Endothelial cell of umbilical vein (primary cell): ENCODE results near the gene MINK1.

Experiments
- EZH2 ChIP-seq: IDR thresholded peaks from 2 replicates; pipeline ENCODE4 v1.6.1; 2012; ENCODE audit warnings: borderline replicate concordance, low read depth, mild to moderate bottlenecking, moderate library complexity, low read length, inconsistent platforms; ENCODE audit not compliant: severe bottlenecking
- FOS ChIP-seq: IDR thresholded peaks from 2 replicates; pipeline ENCODE4 v1.6.1; 2011; ENCODE audit warnings: mild to moderate bottlenecking, low read length, moderate library complexity, borderline replicate concordance; ENCODE audit not compliant: insufficient read depth
- JUN ChIP-seq: IDR thresholded peaks from 2 replicates; pipeline ENCODE4 v1.6.1; 2011; ENCODE audit warnings: borderline replicate concordance, low read depth; ENCODE audit not compliant: insufficient read length, insufficient read depth
- MYC ChIP-seq: IDR thresholded peaks from one replicate; pipeline ENCODE4 v1.6.1; 2011; ENCODE audit warnings: mild to moderate bottlenecking, low read depth, low read length
- POLR2A ChIP-seq: IDR thresholded peaks from 2 replicates; pipeline ENCODE4 v1.6.1; 2012; ENCODE audit warnings: low read depth, mild to moderate bottlenecking, control low read depth, low read length
- POLR2AphosphoS5 ChIP-seq: IDR thresholded peaks from 2 replicates; pipeline ENCODE4 v1.6.1; 2012; ENCODE audit warnings: low read depth, mild to moderate bottlenecking, control low read depth, low read length, moderate library complexity; ENCODE audit not compliant: insufficient read depth
- TF ChIP-seq, protein P1 (sequence below), 2 donors: IDR thresholded peaks; 1 replicate in 1 of 2; 2 replicates in 1 of 2; pipeline ENCODE4 v1.5.1; 2011; ENCODE audit warnings: low read length in 2 of 2, mild to moderate bottlenecking in 2 of 2, moderate library complexity in 2 of 2, control low read depth in 1 of 2, inconsistent platforms in 1 of 2, low read depth in 1 of 2; ENCODE audit not compliant: insufficient read depth in 1 of 2; ENCODE audit errors: extremely low read depth in 1 of 2
- TF ChIP-seq, protein P2 (sequence below): IDR thresholded peaks from 2 replicates; pipeline ENCODE4 v1.6.1; 2011; ENCODE audit not compliant: insufficient read depth, insufficient read length

DNA sequence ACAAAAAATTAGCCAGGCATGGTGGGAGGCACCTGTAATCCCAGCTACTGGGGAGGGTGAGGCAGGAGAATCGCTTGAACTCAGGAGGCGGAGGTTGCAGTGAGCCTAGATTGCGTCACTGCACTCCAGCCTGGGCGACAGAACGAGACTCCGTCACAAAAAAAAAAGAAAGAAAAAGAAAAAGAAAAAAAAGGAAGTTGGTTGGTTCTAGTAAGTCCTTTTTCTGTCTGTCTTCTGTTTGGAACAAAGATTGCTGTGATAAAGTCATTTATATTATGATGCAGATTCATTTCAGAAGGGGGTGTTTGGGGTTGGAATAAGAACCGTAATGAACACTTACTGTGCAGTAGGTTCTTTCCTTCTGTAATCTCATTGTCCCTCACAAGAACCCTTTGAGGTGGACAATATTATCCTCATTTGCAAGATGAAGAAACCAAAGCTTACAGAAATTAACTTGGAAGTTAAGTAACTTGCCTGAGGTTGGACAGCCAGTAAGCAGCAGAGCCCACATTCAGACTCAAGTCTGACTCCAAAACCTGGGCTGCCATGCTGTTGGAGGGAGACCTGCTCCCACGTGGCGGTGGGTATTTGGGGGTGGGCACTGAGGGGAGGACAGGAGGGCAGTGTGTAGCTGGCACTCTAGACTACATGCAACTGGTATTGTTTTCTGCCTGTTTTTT is 10.3 kb downstream of the MINK1 start:
- TF ChIP-seq, protein P1, sequence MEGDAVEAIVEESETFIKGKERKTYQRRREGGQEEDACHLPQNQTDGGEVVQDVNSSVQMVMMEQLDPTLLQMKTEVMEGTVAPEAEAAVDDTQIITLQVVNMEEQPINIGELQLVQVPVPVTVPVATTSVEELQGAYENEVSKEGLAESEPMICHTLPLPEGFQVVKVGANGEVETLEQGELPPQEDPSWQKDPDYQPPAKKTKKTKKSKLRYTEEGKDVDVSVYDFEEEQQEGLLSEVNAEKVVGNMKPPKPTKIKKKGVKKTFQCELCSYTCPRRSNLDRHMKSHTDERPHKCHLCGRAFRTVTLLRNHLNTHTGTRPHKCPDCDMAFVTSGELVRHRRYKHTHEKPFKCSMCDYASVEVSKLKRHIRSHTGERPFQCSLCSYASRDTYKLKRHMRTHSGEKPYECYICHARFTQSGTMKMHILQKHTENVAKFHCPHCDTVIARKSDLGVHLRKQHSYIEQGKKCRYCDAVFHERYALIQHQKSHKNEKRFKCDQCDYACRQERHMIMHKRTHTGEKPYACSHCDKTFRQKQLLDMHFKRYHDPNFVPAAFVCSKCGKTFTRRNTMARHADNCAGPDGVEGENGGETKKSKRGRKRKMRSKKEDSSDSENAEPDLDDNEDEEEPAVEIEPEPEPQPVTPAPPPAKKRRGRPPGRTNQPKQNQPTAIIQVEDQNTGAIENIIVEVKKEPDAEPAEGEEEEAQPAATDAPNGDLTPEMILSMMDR (IDR thresholded peaks at IDR 0.05; ENCODE audit: extremely low read depth in 1 of 2, insufficient read depth in 1 of 2, low read depth in 1 of 2, low read length in 2 of 2) = no peak
- TF ChIP-seq POLR2A (no peak), EZH2 (no peak), POLR2AphosphoS5 (no peak), FOS (no peak), MYC (no peak), JUN (no peak)
- TF ChIP-seq, protein P2, sequence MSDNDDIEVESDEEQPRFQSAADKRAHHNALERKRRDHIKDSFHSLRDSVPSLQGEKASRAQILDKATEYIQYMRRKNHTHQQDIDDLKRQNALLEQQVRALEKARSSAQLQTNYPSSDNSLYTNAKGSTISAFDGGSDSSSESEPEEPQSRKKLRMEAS = no peak
